CD14-positive monocyte (primary cell): Measurements from ENCODE around the gene SH2D4B. TPM values are rescaled to one million over a fixed set of nuclear protein-coding genes. Genes with fewer than 3 reads are reported as not detected.

Experiments used
- DNase-seq, 3 donors: peaks; one replicate each; pipeline ENCODE4 v3.0.0-alpha.2; 2011 to 2022
- H2AFZ ChIP-seq: 2 replicates; pipeline ENCODE4 v1.6.0; 2012; ENCODE audit warnings: mild to moderate bottlenecking, low read depth, low read length, inconsistent platforms; ENCODE audit not compliant: insufficient read depth, poor library complexity, severe bottlenecking
- H3K27ac ChIP-seq, 2 donors: 1 replicate in 1 of 2; 2 replicates in 1 of 2; pipeline ENCODE4 v1.5.1; 2012 to 2013; ENCODE audit warnings: low read length in 2 of 2, control low read depth in 1 of 2, inconsistent platforms in 1 of 2, low read depth in 1 of 2, mild to moderate bottlenecking in 1 of 2
- H3K27me3 ChIP-seq, 2 donors: one replicate each; pipeline versions ENCODE4 v1.6.0 to v1.6.1; 2011 to 2013; ENCODE audit warnings: low read length in 2 of 2; ENCODE audit not compliant: control insufficient read depth in 2 of 2, insufficient read depth in 2 of 2
- H3K36me3 ChIP-seq, 2 donors: replicated peaks in 1 of 2; 1 replicate in 1 of 2; 2 replicates in 1 of 2; pipeline versions ENCODE4 v1.5.1 to v1.6.1; 2012 to 2013; ENCODE audit warnings: low read length in 2 of 2, control low read depth in 1 of 2, inconsistent platforms in 1 of 2, mild to moderate bottlenecking in 1 of 2; ENCODE audit not compliant: insufficient read depth in 2 of 2, control insufficient read depth in 1 of 2
- H3K4me1 ChIP-seq, 2 donors: 1 replicate in 1 of 2; 2 replicates in 1 of 2; pipeline versions ENCODE4 v1.5.1 to v1.6.1; 2012 to 2013; ENCODE audit warnings: low read length in 2 of 2, control low read depth in 1 of 2, inconsistent platforms in 1 of 2, mild to moderate bottlenecking in 1 of 2, moderate library complexity in 1 of 2; ENCODE audit not compliant: insufficient read depth in 2 of 2, control insufficient read depth in 1 of 2
- H3K4me2 ChIP-seq: replicated peaks from 2 replicates; pipeline ENCODE3; 2012; ENCODE audit warnings: low read length, moderate library complexity, mild to moderate bottlenecking; ENCODE audit not compliant: poor library complexity, severe bottlenecking; ENCODE audit errors: extremely low read depth
- H3K4me3 ChIP-seq, 3 experiments: fragments of 200-600 bp in 1 of 3; sonication (generic) in 1 of 3; replicated peaks in 1 of 3; 1 replicate in 2 of 3; 2 replicates in 1 of 3; pipeline ENCODE4 v1.5.1; 2011 to 2013; ENCODE audit warnings: low read length in 3 of 3, mild to moderate bottlenecking in 3 of 3, control low read depth in 2 of 3, low read depth in 2 of 3, inconsistent platforms in 1 of 3, moderate library complexity in 1 of 3
- H3K79me2 ChIP-seq: 2 replicates; pipeline ENCODE4 v1.6.0; 2012; ENCODE audit warnings: mild to moderate bottlenecking, control low read depth, inconsistent platforms, low read length, moderate library complexity; ENCODE audit not compliant: insufficient read depth
- H3K9ac ChIP-seq: 2 replicates; pipeline ENCODE4 v1.6.0; 2017; ENCODE audit warnings: low read length, mild to moderate bottlenecking; ENCODE audit not compliant: insufficient read depth, poor library complexity, severe bottlenecking
- H3K9me3 ChIP-seq, 2 donors: replicated peaks in 1 of 2; 1 replicate in 1 of 2; 2 replicates in 1 of 2; pipeline versions ENCODE4 v1.5.1 to v1.6.1; 2012 to 2013; ENCODE audit warnings: low read length in 2 of 2, control low read depth in 1 of 2; ENCODE audit not compliant: control insufficient read depth in 1 of 2, insufficient read depth in 1 of 2
- H4K20me1 ChIP-seq: 2 replicates; pipeline ENCODE4 v1.6.0; 2012; ENCODE audit warnings: mild to moderate bottlenecking, low read length, control low read depth, moderate library complexity; ENCODE audit not compliant: insufficient read depth
- H3K27ac Mint-ChIP-seq, 7 donors: one replicate each; pipeline ENCODE4 v1.8.0; 2020; ENCODE audit warnings: mild to moderate bottlenecking in 7 of 7, mixed read lengths in 7 of 7, moderate library complexity in 6 of 7, inconsistent platforms in 2 of 7
- H3K27me3 Mint-ChIP-seq, 3 donors: one replicate each; pipeline ENCODE4 v1.8.0; 2021 to 2022; ENCODE audit warnings: low read depth in 3 of 3, mild to moderate bottlenecking in 3 of 3, mixed read lengths in 3 of 3, moderate library complexity in 3 of 3, inconsistent platforms in 1 of 3
- H3K36me3 Mint-ChIP-seq, 2 donors: one replicate each; pipeline ENCODE4 v1.8.0; 2020; ENCODE audit warnings: mixed read lengths in 2 of 2, inconsistent platforms in 1 of 2, mild to moderate bottlenecking in 1 of 2
- H3K4me1 Mint-ChIP-seq: one replicate; pipeline ENCODE4 v1.8.0; 2020; ENCODE audit warnings: mild to moderate bottlenecking, mixed read lengths
- H3K4me3 Mint-ChIP-seq, 2 donors: one replicate each; pipeline ENCODE4 v1.8.0; 2020; ENCODE audit warnings: mild to moderate bottlenecking in 2 of 2, mixed read lengths in 2 of 2, moderate library complexity in 1 of 2
- H3K9me3 Mint-ChIP-seq, 7 donors: one replicate each; pipeline ENCODE4 v1.8.0; 2020 to 2022; ENCODE audit warnings: mixed read lengths in 7 of 7, mild to moderate bottlenecking in 6 of 7, moderate library complexity in 6 of 7, inconsistent platforms in 2 of 7
- WGBS: methylation state at CpG from one replicate; pipeline ENCODE4 v1.1.5; 2013; ENCODE audit warnings: missing lambda C conversion rate; ENCODE audit not compliant: insufficient coverage; 5-methylcytosine and 5-hydroxymethylcytosine counted together
- intact Hi-C, 2 donors: fragments of 100-400 bp; cut with micrococcal nuclease; formaldehyde crosslinking; loops; one replicate each; pipeline versions ENCODE4 v1.15.0 to v1.15.1; 2023
- polyA plus RNA-seq, 3 donors: library from polyadenylated mRNA; depleted of rRNA in 1 of 3; unstranded in 2 of 3; stranded (reverse) in 1 of 3; fragments of 300-500 nt in 2 of 3; fragments of >200 nt in 1 of 3; fragmentation: Illumina TruSeq in 2 of 3; gene quantifications; 1 replicate in 2 of 3; 2 replicates in 1 of 3; pipeline ENCODE4 v1.2.3, GENCODE V29; 2012 to 2021
- TF ChIP-seq, protein P1 (sequence below): fragments of 200-600 bp; IDR thresholded peaks from one replicate; pipeline ENCODE4 v1.8.0; 2022; ENCODE audit warnings: antibody characterized with exemption, mild to moderate bottlenecking

The SH2D4B gene
- polyA plus RNA-seq, 3 donors: 0.01 TPM; not detected in 2

DNA sequence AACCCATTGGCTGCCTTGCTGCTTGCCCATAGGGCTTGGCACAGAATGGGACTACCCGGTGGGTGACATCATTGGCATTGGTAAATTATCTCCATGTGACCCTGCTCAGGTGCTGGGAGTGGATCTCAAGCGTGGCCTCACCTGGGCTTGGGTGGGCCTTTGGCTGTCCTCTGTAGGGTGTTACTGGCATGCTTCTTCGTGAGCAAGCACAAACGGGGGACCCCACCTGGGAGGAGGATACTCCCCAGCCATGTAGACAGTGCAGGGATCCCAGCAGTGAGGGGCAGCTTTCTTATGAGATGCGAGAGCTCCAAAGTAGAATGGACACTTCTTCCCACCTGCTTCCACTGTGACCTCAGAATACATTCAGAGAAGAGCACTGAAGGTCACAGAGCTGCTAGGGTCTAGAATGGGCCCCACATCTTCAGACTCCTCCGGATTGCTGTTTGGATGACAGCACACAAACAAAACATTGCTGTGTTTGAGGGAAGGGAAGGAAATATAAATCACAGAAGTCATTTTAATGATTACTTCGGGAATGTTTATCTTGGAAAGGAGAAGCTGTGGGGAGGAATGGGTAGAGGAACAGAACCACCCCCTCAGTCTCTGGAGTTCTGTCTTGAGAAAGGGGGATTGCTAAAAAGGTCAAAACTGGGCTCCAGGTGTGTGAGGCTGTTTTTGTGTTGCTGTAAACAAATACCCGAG lies 75.9 kb downstream of the SH2D4B start:
- H3K27ac ChIP-seq: no peak overlapping the region
- TF ChIP-seq, protein P1, sequence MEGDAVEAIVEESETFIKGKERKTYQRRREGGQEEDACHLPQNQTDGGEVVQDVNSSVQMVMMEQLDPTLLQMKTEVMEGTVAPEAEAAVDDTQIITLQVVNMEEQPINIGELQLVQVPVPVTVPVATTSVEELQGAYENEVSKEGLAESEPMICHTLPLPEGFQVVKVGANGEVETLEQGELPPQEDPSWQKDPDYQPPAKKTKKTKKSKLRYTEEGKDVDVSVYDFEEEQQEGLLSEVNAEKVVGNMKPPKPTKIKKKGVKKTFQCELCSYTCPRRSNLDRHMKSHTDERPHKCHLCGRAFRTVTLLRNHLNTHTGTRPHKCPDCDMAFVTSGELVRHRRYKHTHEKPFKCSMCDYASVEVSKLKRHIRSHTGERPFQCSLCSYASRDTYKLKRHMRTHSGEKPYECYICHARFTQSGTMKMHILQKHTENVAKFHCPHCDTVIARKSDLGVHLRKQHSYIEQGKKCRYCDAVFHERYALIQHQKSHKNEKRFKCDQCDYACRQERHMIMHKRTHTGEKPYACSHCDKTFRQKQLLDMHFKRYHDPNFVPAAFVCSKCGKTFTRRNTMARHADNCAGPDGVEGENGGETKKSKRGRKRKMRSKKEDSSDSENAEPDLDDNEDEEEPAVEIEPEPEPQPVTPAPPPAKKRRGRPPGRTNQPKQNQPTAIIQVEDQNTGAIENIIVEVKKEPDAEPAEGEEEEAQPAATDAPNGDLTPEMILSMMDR: no peak
- H4K20me1 ChIP-seq: no peaks in the 10 kb centered on the region
- H3K27me3 ChIP-seq: no peaks in the 10 kb centered on the region
- Mint-ChIP-seq H3K27me3 (peaks cover 5 to 13% (median 6%) of the 10 kb centered on the region in 3 donors), H3K4me1 (peaks cover 8% of the 10 kb centered on the region), H3K4me3 (no peak overlapping the region), H3K9me3 (peaks cover 0 to 5% (median 0%) of the 10 kb centered on the region in 7 donors), H3K27ac (peak overlapping the region in 1 of 7 donors; percentile 51), H3K36me3 (no peaks in the 10 kb centered on the region)
- no peak overlapping the region for H3K4me2 ChIP-seq
- no peaks in the 10 kb centered on the region for H3K36me3 ChIP-seq
- no peak overlapping the region for H2AFZ ChIP-seq
- no peaks in the 10 kb centered on the region for H3K79me2 ChIP-seq
- H3K4me1 ChIP-seq: peaks cover 0 to 2% of the 10 kb centered on the region in 2 donors
- no peak overlapping the region for H3K9ac ChIP-seq
- intact Hi-C loops: no loop called here
- 92% methylated on average over 3 of the region's 8 CpGs for WGBS
- no peak overlapping the region for H3K4me3 ChIP-seq
- H3K9me3 ChIP-seq: no peaks in the 10 kb centered on the region
- DNase-seq: no peak

DNA sequence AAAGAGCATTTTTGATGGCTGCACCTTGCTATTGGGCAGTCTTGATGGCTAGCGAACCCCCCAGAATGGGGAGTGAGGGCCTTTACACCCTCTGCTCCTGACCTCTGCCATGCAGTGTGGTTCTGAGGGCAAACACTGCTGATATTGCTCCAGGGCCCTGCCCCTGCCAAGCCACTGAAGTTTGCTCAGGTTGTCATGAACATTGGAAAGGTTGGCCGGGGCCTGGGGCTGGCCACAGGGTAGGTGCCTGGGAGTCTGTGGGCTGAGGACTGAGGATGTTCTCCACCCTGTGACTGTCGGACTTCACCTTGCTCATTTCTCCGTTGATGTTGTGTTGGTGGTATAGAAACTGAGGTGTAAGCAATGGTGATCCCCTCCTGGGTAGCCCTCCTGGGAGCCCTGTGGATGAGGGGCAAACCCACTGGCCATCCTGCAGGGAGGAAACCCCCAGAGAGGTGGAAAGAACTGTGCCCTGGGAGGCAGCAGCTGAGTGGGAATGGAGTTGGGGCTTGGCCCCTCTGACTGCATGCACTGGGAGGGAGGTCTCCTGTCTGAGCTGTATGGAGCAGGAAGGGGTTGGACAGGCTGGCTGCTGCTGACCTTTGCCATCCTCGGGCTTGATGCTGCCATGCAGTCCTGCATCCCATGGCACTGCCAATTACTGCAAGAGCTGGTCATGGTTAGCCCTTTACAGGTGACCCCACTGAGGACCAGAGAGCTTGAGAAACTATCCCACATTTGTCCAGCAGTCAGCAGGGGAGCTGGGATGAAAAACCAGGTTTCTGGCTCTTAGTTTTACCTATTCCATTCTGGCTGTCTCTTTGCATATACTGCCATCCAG lies 77.1 kb downstream of the SH2D4B start:
- Mint-ChIP-seq H3K9me3 (peaks cover 0 to 3% (median 0%) of the 10 kb centered on the region in 7 donors), H3K4me1 (no peaks in the 10 kb centered on the region), H3K27me3 (peaks cover 5 to 10% (median 5%) of the 10 kb centered on the region in 3 donors), H3K36me3 (no peaks in the 10 kb centered on the region), H3K4me3 (no peak overlapping the region), H3K27ac (no peak overlapping the region)
- Histone ChIP-seq H3K36me3 (no peaks in the 10 kb centered on the region), H4K20me1 (no peaks in the 10 kb centered on the region), H3K9ac (no peak overlapping the region), H3K4me3 (no peak overlapping the region), H3K79me2 (no peaks in the 10 kb centered on the region), H2AFZ (no peak overlapping the region), H3K27ac (no peak overlapping the region), H3K4me1 (no peaks in the 10 kb centered on the region), H3K4me2 (no peak overlapping the region), H3K9me3 (no peaks in the 10 kb centered on the region), H3K27me3 (no peaks in the 10 kb centered on the region)
- 97% methylated on average over 5 of the region's 5 CpGs for WGBS
- intact Hi-C loops: no loop called here
- TF ChIP-seq, protein P1: no peak
- no peak for DNase-seq
